C1 segment of cervical spinal cord (tissue), 14 donors: ENCODE measurements around the gene CPSF7.
"Not testable (repeated sequence)": the region's sequence is repeated elsewhere in the genome, so short reads cannot be mapped to it uniquely, and the experiment has no call there.

Source experiments
- DNase-seq, 14 donors: peaks; one replicate each; lab custom pipeline; 2025; lab: John Stamatoyannopoulos, UW

Gene CPSF7

GRCh38 chr11:61384271-61385242 is 45.2 kb downstream of the CPSF7 start:
- DNase-seq: no peak

DNA sequence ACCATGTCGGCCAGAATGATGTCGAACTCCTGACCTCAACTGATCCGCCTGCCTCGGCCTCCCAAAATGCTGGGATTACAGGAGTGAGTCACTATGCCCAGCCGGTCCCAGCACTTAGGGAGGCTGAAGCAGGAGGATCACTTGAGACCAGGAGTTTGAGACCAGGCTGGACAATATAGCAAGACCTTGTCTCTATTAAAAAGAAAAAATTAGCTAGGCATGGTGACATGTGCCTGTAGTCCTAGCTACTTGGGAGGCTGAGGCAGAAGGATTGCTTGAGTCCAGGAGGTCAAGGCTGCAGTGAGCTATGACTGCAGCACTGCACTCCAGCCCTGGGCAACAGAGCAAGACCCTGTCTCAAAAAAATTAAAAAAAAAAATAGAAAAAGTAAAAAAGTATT is 45.9 kb downstream of the CPSF7 start:
- DNase-seq: not testable (repeated sequence)

DNA sequence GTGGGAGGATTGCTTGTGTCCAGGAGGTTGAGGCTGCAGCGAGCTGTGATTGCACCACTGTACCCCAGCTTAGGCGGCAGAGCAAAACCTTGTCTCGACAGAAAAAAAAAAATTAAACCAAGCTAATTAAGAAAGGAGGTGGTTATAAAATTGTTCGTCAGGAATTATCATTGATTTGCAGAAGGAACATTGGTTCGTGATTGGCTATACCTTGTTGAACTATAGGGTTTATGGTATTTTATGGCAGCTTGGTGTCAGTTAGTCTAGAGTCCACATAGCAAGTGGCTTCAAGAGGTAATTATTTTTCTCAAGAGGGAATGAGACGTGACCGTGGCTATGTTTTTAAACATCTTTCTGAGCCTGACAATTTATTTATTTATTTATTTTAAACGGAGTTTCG is 48.9 kb downstream of the CPSF7 start:
- no peak for DNase-seq

- no peak for DNase-seq
Measured at GRCh38 chr11:61378713-61379313, 51.0 kb downstream of the CPSF7 start.

DNA sequence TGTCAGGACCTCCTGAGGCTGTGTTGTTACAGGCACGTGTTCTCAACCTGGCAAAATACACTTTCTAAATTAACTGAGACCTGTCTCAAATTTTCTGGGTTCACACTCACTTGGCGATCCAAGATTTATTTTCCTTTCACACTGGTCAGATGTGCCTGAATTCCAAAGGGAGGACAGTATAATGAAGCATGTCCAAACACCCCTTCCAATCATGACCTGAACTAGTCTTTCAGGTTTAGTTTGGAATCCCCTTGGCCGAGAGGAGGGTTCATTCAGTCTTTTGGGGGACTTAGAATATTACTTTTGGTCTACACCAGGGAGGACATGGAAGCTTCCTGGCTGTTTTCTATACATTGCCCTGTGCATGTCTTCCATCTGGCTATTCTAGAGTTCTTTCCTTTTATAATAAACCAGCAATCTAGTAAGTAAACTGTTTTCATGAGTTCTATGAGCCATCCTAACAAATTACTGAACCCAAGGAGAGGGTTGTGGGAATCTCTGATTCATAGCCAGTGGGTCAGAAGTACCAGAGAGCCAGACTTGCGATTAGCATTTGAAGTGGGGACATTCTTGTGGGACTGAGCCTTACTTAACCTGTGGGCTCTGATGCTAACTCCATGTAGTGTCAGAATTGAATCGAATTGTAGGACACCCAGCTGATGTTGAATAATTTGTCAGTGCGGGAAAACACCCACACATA is 52.2 kb downstream of the CPSF7 start:
- DNase-seq: no peak

- no peak for DNase-seq
Measured at GRCh38 chr11:61375761-61376108, 54.0 kb downstream of the CPSF7 start.

DNA sequence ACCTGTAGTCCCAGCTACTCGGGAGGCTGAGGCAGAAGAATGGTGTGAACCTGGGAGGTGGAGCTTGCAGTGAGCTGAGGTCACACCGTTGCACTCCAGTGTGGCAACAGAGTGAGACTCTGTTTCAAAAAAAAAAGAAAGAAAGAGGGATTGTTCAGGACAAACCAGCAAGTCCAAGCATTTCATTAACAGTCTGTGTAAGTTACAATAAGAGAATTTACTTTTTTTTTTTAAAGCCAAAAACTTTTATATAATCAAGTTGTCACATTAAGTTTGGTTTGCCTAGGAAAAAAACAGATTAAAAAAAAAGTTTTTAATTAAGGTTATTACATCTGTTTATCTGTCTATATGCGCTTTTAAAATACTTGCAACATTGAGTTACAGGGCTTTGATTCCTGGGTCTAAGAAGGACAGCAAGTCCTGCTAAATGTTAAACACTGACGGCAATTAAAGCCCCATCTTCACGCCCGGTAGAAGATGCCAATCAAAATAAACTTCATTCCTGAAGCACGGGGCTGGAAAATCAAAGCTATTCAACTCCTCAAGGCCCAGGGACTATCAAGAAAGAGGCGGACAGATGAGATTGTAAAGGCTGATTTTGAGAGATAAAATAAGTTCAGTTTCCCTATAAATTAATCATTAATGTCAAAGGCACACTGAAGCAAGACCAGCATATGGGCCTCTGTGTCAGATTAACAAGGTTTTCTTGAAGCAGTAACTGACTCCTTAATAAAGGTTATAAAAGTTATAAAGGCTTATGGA is 56.9 kb downstream of the CPSF7 start:
- DNase-seq: no peak

GRCh38 chr11:61370349-61371005 is 59.3 kb downstream of the CPSF7 start:
- DNase-seq: no peak

- peak in 4 of 14 donors; percentile 5 to 40 (median 23) for DNase-seq
Measured at GRCh38 chr11:61369372-61370348, 60.1 kb downstream of the CPSF7 start.

DNA sequence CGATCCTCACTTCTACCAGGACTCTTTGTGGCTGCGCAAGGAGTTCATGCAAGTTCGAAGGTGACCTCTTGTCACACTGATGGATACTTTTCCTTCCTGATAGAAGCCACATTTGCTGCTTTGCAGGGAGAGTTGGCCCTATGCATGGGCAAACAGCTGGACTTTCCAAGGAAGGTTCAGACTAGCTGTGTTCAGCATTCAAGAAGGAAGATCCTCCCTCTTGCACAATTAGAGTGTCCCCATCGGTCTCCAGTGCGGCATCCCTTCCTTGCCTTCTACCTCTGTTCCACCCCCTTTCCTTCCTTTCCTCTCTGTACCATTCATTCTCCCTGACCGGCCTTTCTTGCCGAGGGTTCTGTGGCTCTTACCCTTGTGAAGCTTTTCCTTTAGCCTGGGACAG is 61.1 kb downstream of the CPSF7 start:
- DNase-seq: no peak

DNA sequence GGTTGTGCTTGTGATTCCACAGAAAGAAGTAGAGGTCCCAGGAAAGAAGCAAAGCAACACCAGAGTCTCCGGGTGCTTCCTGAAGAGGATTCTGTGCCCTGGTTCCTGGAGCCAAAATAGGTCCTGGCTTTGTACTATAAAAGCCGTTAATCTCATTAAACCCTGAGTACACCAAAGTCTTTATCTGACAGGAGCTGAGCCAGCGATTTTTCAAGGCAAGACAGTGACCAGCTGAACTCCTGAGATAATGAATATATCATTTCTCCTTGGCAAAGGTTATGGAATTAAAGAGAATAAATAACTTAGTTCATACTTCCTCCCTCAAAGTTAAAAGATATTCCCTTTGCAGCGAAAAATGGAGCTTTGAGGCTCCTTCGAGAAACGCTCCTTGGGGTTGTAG is 62.4 kb downstream of the CPSF7 start:
- no peak for DNase-seq

- no peak for DNase-seq
Measured at GRCh38 chr11:61364012-61364675, 65.6 kb downstream of the CPSF7 start.

DNA sequence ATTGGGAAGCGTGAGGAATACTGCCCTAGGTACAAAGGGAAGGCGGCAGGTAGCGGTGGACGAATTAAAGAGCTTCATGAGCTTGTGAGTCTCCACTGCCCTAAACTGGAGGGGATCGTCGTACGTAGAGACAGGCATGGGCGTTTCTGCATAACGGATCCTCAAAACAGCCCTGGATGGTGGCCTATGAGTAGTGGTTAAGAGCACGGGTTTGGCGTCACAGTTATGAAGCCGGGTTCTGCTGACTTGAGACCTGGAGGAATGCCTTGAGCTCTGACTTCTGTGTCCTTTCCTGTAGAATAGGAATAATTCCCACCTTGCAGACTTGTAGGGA is 67.3 kb downstream of the CPSF7 start:
- no peak for DNase-seq

GRCh38 chr11:61361741-61362541 is 67.8 kb downstream of the CPSF7 start, which contains the start of the genes CYB561A3 and TMEM138:
TSS of gene CYB561A3 (minus strand) at chr11:61361882. CDS start at chr11:61356713, 5,169 bp downstream.
TSS of gene TMEM138 (plus strand) at chr11:61362374. CDS start at chr11:61364391, 2,017 bp downstream.
- DNase-seq: peak; percentile 76 to 99 (median 96)

GRCh38 chr11:61361237-61361740 is 68.5 kb downstream of the CPSF7 start:
- peak in 2 of 14 donors; percentile 33 to 56 for DNase-seq

GRCh38 chr11:61359516-61359915 is 70.3 kb downstream of the CPSF7 start:
- DNase-seq: no peak

GRCh38 chr11:61358566-61358965 is 71.2 kb downstream of the CPSF7 start:
- DNase-seq: no peak

GRCh38 chr11:61357894-61358239 is 71.9 kb downstream of the CPSF7 start:
- DNase-seq: no peak
